Activated CD4-positive, alpha-beta T cell treated with anti-CD3 and anti-CD28 coated beads for 4 hours (primary cell): ENCODE results near the gene DNTTIP2.
"Not testable (repeated sequence)": the region's sequence is repeated elsewhere in the genome, so short reads cannot be mapped to it uniquely, and the experiment has no call there.

Experiments
- DNase-seq, 2 donors: peaks; one replicate each; pipeline ENCODE4 v3.0.0-alpha.2; 2020

DNTTIP2 gene

GRCh38 chr1:93878889-93879586 lies at the start of gene DNTTIP2:
DNTTIP2 (minus strand) TSS chr1:93879206; CDS start chr1:93879148, 58 bp downstream.
- DNase-seq, result peak; percentile 83 to 86

- DNase-seq, result no peak
Observed at GRCh38 chr1:93925206-93925605, 46.2 kb upstream of the DNTTIP2 start.

- DNase-seq, result no peak
Observed at GRCh38 chr1:93919780-93920179, 40.8 kb upstream of the DNTTIP2 start.

GRCh38 chr1:93917302-93917701 lies 38.3 kb upstream of the DNTTIP2 start:
- no peak for DNase-seq

- DNase-seq, result not testable (repeated sequence)
Observed at GRCh38 chr1:93910880-93911279, 31.9 kb upstream of the DNTTIP2 start.

- no peak for DNase-seq
Observed at GRCh38 chr1:93910305-93910704, 31.3 kb upstream of the DNTTIP2 start.

- peak; percentile 92 to 94 for DNase-seq
Observed at GRCh38 chr1:93909146-93910050, 30.4 kb upstream of the DNTTIP2 start, which contains the start of gene GCLM. GCLM (minus strand) TSS chr1:93909430; CDS start chr1:93909163, 267 bp downstream.

- DNase-seq, result peak; percentile 44 to 52
Observed at GRCh38 chr1:93908394-93909145, 29.6 kb upstream of the DNTTIP2 start.

GRCh38 chr1:93907718-93908117 lies 28.7 kb upstream of the DNTTIP2 start:
- DNase-seq, result no peak

GRCh38 chr1:93906480-93906879 lies 27.5 kb upstream of the DNTTIP2 start:
- DNase-seq, result no peak

GRCh38 chr1:93905734-93906133 lies 26.7 kb upstream of the DNTTIP2 start:
- no peak for DNase-seq

GRCh38 chr1:93905051-93905450 lies 26.0 kb upstream of the DNTTIP2 start:
- no peak for DNase-seq

- no peak for DNase-seq
Observed at GRCh38 chr1:93904228-93904627, 25.2 kb upstream of the DNTTIP2 start.

GRCh38 chr1:93900723-93901504 lies 21.9 kb upstream of the DNTTIP2 start:
- DNase-seq, result no peak

- DNase-seq, result no peak
Observed at GRCh38 chr1:93899543-93900207, 20.7 kb upstream of the DNTTIP2 start.

- no peak for DNase-seq
Observed at GRCh38 chr1:93888900-93889299, 9.9 kb upstream of the DNTTIP2 start.

- DNase-seq, result no peak
Observed at GRCh38 chr1:93882269-93882668, 3.3 kb upstream of the DNTTIP2 start.

GRCh38 chr1:93880731-93881130 lies 1.7 kb upstream of the DNTTIP2 start:
- no peak for DNase-seq

- peak; percentile 72 to 75 for DNase-seq
Observed at GRCh38 chr1:93878501-93878888, 511 bp downstream of the DNTTIP2 start.

GRCh38 chr1:93877529-93877928 lies 1.5 kb downstream of the DNTTIP2 start:
- DNase-seq, result no peak

GRCh38 chr1:93876244-93876643 lies 2.8 kb downstream of the DNTTIP2 start:
- no peak for DNase-seq
